ENCODE data around the gene MOB1A.

Gene MOB1A

GRCh38 chr2:74103763-74104162 lies 74.9 kb downstream of the MOB1A start:
- H3K4me3 ChIP-seq (ENCODE audit: low read depth in 1 of 2, low read length in 1 of 2) = no peak overlapping the region
- no peaks in the 10 kb centered on the region for H3K9me3 ChIP-seq
- TF ChIP-seq CTCF (IDR thresholded peaks at IDR 0.05) = no peak
- no peaks in the 10 kb centered on the region for H3K4me1 ChIP-seq (ENCODE audit: control insufficient read depth in 1 of 2, insufficient read depth in 1 of 2, low read depth in 1 of 2, low read length in 1 of 2)
- H3K27ac ChIP-seq = no peak overlapping the region
- H3K36me3 ChIP-seq = peaks cover 73% of the 10 kb centered on the region
- no peaks in the 10 kb centered on the region for H3K27me3 ChIP-seq

All from neutrophil (primary cell).